Central memory CD4-positive, alpha-beta T cell (primary cell): ENCODE measurements around the gene NRL.
"Not testable (repeated sequence)": the region's sequence is repeated elsewhere in the genome, so short reads cannot be mapped to it uniquely, and the experiment has no call there.

ENCODE experiments used
- DNase-seq: peaks from one replicate; pipeline ENCODE4 v3.0.0; 2022

The NRL gene

DNA sequence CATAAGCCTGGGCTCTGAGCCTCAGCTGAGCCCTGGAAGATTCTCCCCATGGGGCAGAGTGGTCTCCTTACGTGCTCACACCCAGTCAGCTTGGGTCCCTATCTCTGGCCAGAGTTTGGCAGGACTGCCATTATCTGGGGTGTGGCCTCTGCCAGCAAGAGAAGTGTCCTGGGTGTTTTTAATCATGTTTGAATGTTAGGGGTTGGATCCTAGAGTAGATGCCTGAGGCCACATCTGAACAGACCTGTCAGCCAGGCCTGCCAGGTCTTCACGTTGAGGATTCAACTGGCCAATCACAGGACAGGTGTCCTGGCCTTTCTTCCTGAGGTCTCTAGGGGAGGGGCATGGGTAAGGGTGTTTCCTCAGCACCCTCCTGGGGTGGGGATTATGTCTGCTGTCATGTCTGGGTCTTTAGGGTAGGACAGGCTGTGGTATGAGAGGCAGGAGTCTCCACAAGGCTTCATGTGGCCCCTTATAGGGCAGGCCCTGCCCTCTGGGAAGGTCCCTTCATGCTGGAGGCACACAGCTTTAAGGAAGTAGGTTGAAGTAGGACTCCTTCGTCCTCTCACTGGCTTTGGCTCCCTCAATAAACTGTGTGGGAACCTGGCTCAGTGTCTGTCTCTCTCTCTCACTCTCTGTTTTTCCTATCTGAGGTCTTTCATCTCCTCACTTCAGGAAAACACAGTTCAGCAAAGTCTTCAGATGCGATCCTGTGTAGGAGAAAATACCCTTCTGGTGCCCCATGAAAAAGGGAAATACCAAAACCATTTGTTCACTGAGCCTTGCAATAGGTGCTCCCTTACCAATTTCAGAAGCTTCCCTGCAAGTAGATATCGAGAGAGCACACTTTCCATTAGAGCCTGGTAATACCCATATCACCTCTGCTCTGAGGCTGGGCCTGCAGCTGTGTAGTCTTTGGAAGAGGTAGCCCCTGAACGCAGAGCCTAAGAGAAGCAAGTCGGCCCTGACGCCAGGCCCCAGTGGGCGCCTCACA lies 9.0 kb upstream of the NRL start:
- no peak for DNase-seq

DNA sequence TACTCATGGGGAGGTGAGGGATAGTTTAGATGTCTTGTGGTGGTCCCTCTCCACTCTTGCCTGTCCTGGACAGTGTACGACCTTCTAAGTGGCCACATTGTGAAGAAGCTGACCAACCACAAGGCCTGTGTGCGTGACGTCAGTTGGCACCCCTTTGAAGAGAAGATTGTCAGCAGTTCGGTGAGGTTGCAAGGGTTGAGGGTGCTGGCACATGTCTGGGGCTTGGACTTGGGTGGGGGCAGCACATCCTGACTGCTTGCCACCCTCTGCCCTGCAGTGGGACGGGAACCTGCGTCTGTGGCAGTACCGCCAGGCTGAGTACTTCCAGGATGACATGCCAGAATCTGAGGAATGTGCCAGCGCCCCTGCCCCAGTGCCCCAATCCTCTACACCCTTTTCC lies 8.1 kb upstream of the NRL start:
- DNase-seq: no peak

DNA sequence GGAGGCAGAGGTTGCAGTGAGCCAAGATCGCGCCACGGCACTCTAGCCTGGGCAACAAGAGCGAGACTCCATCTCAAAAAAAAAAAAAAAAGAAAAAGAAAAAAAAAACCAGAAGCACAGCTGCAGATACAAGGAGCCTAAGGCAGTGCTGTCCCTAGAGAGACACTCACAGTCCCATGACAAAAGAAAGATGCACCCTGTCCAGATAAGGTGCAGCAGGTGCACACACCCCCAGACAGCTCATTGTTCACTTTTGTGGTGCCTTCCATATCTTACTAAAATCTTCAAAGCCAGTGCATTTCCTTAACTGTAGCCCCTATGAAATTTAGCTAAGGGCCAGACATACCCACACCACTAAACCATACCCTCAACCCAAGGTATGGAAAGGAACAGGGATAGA lies 7.7 kb upstream of the NRL start:
- no peak for DNase-seq

DNA sequence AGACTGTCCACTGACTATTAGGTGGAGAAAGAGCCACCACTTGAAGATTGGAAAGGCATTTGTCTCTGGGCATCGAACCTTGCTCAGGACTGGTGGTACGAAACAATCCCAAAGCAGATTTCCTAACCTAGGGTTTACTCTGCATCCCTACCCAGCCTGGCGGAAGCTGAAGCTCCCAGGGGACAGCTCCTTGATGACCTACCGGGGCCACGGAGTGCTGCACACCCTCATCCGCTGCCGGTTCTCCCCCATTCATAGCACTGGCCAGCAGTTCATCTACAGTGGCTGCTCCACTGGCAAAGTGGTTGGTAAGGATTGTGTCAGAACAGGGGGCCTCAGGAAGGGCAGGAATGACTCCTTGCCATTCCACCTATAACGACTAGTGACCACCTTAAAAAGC lies 6.5 kb upstream of the NRL start:
- DNase-seq: no peak

DNA sequence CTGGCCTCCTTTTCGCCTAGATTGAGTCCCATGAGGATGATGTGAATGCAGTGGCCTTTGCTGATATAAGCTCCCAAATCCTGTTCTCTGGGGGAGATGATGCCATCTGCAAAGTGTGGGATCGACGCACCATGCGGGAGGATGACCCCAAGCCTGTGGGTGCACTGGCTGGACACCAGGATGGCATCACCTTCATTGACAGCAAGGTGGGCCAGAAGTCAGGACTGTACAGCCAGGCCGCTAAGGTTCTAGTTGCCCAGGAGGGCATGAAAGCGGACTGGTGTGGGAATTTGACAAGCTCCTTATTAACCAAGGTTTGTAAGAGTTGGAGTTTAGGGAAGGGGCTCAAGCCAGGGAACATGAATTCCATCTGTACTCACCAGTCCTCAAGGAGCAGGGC lies 4.9 kb upstream of the NRL start:
- DNase-seq: no peak

DNA sequence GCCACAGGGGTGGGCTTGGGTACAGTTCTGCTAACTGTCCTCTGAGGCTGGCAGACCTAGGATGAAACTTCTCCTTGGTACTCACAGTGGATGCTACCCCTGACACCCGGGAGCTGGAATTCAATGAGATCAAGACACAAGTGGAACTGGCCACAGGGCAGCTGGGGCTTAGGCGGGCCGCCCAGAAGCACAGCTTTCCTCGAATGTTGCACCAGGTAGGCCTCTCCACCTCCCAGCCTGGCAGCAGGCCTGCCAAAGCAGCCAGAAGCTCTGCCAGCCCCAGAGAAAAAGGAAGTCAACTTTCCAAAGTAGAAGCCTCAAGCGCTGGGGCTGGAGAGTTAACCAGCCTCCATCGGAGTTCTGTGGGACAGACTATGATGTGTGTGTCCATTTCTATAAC lies 2.4 kb upstream of the NRL start:
- DNase-seq: no peak

DNA sequence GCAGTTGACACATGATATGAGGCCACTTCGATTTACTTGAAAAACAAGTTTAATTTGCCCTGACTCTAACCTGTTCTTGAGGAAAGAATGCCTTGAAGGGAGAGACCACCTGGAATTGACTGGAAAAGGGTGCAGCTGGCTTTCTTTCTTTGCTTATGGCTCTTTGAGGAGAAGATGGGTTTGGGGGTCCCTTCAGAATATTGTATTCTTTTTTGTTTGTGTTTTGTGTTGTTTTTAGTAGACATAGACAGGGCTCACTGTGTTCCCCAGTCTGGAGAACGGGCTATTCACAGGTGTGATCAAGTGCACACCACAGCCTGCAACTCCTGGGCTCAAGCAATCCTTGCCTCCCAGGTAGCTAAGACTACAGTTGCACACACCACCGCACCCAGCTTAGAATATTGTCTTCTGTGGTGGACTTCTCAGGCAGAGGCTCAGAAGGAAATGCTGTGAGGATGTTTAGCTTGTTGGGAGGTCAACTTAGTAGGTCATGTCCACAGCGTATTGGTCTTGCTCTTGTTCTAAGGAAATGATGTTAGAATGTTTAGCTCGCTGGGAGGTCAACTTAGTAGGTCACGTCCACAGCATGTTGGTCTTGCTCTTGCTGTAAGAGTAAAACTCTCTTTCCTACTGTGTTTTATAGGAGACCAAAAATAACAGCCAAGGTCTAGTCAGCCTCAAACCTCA lies 1.5 kb upstream of the NRL start:
- DNase-seq: no peak

DNA sequence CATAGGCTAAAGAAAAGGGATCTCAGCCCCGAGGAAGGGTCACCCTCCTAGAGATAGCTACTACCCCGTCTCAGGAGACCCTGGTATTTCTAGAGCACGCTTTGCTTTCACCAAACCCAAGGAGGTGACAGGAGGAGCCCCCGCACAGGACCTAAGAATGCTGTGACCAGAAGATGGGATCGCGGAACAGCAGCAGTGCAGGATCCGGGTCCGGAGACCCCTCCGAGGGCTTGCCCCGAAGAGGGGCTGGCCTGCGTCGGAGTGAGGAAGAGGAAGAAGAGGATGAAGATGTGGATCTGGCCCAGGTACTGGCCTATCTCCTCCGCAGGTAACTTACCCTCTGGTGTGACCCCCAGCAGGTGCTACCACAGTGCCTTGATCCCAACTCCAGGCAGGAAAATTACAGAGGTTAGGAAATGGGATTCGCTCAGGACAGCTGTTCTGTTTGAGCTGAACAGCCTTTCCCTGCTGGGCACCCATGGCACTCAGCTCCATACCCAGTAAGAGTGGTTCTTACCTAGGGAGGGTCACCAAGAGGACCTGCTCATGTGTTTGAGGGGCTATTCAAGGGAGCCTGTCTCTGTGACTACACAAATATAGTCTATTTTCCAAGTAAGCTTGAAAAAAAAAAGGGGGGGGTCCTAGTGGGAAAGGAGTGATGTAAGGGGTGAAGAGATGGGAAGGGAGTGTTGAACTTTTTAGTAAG lies 826 bp upstream of the NRL start:
- no peak for DNase-seq

DNA sequence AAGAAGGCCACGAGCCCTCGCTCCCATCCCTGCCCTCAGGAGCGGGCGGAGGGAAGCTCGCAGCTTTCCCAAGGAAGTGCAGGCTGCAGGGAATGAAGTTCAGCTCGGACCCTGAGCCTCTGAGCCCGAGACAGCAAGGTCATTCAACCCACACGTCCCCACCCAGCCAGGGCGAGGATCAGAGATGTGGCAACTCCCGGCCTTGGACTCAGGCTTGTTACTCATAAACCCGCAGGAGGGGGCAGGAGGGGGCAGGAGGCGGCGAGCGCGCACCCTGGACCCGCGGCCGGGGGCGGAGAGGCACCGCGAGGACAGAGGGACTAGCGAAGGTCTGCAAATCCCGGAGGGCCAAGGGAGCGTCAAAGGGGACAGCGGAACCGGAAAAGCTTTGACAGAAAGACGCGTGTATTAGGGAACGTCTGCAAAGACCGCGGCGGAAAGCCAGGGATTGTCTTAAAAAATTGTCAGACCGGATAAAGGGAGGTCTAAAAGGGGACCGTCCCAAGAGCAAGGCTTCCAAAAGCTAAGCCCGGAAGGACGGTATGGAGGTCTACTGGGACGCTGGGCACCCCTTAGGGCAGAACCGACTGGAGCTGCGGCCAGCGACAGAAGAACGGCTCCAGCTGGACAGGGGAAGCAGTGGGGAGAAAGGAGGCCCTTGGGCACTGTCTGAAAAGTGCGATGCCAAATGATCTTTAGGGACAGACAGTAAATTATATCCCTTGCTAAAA lies 783 bp downstream of the NRL start:
- peak; percentile 86 for DNase-seq

DNA sequence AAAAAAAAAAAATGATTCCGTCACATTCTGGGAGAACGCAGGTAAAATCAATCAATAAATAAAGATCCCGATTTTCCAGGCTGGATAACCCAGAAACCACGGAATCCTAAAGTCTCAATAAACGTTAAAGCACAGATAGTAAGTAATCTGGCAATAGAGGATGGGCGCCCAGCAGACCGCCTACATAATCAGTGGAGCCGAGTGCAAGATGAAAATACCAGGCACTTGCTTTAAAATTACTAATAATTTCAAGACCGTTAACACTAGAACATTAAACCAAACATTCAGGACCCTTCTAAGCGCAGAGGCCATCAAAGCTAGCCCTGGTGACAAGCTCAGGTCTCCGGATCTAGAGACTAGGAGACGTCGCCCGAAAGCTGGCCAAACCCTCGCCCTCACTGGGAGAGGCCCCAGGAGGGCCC lies 1.4 kb downstream of the NRL start:
- no peak for DNase-seq

DNA sequence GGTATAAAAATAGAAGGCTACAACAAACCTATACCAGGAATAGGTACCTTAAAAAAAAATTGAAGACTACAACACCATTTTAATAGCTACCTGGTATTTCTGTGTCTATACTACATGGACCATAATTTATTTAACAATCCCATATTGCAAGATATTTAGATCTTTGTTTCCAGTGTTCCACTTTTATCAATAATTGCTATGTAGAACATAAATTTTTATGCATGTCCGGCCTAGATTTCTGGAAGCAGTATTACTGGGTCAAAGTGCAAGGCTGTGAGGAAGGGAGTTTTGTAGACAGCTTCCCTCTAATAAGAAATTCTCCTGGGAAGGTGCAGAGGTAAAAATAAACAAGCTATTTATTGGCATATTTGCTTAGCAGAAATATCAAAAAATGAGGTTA lies 4.2 kb downstream of the NRL start:
- DNase-seq: no peak

DNA sequence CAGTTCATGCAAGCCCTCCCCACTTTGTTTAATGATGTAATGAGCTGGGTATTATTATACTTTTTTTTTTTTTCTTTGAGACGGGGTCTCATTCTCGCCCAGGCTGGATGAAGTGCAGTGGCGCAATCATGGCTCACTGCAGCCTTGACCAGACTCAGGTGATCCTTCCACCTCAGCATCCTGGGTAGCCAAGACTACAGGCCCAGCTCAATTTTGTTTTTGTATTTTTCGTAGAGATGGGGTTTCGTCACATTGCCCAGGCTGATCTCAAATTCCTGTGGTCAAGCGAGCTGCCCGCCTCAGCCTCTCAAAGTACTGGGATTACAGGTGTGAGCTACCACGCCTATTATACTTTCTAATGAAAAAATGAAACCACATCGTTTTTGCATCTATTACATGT lies 4.7 kb downstream of the NRL start:
- DNase-seq: no peak

DNA sequence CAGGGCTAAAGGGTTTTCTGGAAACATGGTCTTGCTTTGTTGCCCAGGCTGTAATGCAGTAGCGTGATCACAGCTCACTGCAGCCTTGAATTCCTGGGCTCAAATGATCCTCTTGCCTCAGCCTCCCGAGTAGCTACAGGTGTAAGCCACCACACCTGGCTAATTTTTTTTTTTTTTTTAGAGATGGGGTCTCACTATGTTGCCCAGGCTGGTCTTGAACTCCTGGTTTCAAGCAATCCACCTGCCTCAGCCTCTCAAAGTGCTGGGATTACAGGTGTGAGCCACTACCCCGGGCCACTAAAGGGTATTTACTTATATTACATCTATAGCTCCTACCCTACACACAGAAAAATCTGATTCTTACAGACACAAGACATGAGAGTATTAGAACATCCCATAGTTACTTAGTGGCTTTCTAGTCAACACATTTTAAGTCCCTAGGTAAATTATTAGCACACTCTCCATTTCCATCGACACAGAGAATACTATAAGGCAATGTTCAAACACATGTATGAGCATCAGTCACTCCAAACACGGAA lies 6.3 kb downstream of the NRL start:
- DNase-seq: no peak

DNA sequence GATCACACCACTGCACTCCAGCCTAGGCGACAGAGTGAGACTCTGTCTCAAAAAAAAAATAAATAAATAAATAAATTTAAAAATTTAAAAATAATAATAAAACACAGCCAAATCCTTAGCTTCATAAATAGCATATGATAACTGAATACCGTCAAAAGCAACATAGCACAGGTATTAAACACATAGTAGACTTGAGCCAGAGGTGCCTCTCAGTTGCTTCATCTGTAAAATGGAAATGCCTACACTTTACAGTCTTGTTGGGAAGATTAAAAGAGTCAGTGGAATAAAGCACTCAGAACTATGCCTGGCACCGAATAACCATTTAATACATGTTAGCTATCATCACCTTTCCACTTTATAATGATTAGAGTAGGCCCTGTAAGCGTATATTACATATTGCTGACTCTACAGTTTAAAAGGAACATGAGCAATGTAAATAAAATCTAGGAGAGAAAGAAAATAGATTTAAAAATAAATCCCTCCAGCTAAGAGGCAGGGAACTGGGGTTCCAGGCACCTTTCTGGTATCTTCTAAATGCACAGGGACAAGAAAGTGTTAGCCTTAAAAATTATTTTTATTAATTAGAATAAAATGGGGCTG lies 8.0 kb downstream of the NRL start:
- no peak for DNase-seq

DNA sequence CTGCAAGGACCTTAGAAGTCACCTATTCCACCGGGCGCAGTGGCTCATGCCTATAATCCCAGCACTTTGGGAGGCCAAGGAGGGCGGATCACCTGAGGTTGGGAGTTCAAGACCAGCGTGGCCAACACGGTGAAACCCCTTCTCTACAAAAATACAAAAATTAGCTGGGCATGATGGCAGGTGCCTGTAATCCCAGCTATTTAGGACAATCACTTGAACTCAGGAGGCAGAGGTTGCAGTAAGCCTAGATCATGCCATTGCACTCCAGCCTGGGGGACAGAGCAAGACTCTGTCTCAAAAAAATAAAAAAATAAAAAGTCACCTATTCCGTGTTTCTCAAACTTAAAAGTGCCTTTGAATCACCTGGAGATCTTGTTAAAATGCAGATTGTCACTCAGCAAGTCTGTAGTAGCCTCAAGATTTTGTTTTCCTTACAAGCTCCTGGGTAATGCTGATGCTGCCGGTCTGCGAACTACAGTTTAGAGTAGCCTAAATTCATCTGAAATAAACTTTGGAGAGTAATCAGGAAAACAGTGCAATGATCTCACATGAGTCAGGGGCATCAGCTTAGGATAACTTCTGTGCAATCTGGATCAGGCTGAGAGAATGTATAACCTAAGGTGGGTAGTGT lies 9.0 kb downstream of the NRL start:
- not testable (repeated sequence) for DNase-seq

DNA sequence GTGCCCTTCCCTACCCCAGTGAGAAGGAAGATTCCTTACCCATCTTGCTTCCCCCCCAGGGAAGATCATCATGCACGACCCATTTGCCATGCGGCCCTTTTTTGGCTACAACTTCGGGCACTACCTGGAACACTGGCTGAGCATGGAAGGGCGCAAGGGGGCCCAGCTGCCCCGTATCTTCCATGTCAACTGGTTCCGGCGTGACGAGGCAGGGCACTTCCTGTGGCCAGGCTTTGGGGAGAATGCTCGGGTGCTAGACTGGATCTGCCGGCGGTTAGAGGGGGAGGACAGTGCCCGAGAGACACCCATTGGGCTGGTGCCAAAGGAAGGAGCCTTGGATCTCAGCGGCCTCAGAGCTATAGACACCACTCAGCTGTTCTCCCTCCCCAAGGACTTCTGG lies 11.3 kb downstream of the NRL start:
- DNase-seq: no peak

DNA sequence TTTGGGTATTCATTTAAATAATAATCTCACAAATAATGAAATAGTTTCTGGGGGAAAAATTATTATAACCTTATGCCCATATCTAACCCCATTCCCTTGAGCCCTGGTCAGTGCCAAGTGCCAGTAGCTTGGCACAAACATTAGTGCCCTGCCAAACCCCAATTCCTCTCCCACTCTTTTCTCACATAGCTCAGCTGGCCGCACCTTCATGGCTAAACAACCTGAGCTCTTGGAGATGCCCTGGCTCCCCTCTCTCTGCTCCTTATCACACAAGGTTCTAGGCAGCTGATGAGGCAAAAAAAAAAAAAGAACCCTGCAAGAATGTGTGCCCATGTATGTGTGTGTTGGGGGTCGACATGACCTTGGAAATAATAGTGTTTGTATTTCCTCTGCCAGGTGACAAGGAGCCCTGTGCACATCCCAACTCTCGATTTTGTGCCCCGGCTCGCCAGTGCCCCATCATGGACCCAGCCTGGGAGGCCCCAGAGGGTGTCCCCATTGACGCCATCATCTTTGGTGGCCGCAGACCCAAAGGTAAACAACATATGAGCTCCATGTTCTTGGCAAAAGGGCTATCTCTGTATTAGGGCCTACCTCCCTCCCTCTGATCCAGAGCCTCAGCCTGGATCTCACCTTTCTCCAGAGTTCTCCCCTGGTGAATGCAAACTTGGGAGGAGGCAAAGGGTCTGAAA lies 12.2 kb downstream of the NRL start:
- DNase-seq: no peak

DNA sequence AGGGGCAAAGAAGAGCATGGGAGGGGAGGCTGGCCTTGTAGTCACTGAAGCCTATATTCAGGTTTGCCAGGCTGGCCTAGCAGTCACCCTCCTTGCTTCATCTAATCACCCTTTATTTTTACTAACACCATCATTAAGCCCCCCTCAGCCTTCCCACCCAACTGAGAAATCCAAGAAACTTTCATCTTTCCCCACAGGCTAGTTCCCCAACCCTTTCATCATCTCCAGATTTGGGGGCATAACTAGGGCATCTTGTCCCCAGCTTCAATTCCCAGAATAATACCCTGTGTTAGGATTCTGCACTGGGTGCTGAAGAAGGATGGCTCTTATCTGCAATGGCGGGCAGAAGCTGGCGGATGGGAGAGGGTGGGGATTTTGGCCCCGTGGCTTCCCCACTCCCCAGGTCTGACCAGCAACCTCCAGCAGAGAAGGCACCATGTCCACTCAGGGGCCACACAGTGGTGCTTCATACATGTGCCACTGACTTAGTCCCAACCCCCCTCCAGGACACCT lies 13.7 kb downstream of the NRL start:
- no peak for DNase-seq

DNA sequence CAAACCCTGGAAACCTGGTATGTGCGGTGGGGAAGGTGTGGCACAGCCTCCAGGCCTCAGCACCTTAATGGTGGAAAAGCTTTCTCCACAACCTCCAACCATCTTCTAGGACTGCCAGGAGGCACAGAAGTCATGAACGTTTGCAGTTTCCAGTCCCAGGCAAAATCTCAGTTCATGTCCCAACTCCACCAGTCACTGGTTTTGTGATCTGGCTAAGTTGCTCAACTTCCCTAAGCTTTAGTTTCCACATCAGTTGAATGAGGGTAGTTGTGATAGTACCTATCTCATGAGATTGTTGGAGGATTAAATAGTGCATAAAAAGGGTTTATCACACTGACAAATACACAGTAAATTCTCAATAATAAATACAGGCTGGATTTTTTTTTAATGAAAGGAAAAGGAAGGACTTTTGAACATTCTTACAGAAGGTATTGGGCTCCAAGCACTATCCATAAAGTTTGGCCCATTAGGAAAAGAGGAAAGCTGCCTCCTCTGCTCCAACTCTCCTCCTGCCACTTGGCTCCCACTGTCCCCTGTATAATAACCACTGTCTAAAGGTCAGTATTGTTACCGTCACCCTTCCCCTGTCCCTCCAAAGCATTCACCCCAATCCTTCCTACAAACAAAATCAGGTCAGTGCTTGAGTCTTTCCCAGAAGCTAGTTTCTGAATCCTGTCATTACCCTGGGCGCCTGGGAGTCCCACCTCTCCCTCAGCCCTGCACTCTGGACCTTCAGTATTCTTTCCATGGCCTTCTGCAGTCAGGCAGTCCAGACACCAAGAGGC lies 14.4 kb downstream of the NRL start:
- no peak for DNase-seq
